H9 (cell line): ENCODE results near the gene ITGA4. TPM values are rescaled to one million over a fixed set of nuclear protein-coding genes. Genes with fewer than 3 reads are reported as not detected.

ENCODE experiments used
- DNase-seq: peaks from one replicate; pipeline ENCODE4 v3.0.0-alpha.2; 2017
- H2AFZ ChIP-seq: one replicate; pipeline ENCODE4 v1.6.1; 2013; ENCODE audit warnings: mild to moderate bottlenecking, low read length, control low read depth, moderate library complexity
- H2AK5ac ChIP-seq: 2 replicates; pipeline ENCODE4 v1.6.1; 2013; ENCODE audit warnings: low read length, control low read depth, mixed read lengths; ENCODE audit not compliant: insufficient read length
- H2BK120ac ChIP-seq: one replicate; pipeline ENCODE4 v1.6.1; 2013; ENCODE audit warnings: low read depth, mild to moderate bottlenecking, low read length, control low read depth, inconsistent platforms; ENCODE audit not compliant: poor library complexity, severe bottlenecking
- H2BK12ac ChIP-seq: 2 replicates; pipeline ENCODE4 v1.6.1; 2013; ENCODE audit warnings: low read length, control low read depth, mixed read lengths, low read depth; ENCODE audit not compliant: insufficient read length
- H2BK15ac ChIP-seq: 2 replicates; pipeline ENCODE4 v1.6.1; 2013; ENCODE audit warnings: low read depth, low read length, control low read depth
- H2BK20ac ChIP-seq: one replicate; pipeline ENCODE4 v1.6.1; 2013; ENCODE audit warnings: low read depth, mild to moderate bottlenecking, low read length, control low read depth, inconsistent platforms; ENCODE audit not compliant: poor library complexity, severe bottlenecking
- H2BK5ac ChIP-seq: 2 replicates; pipeline ENCODE4 v1.6.1; 2013; ENCODE audit warnings: low read length, control low read depth, mixed read lengths; ENCODE audit not compliant: insufficient read length
- H3K14ac ChIP-seq: 2 replicates; pipeline ENCODE4 v1.6.1; 2013; ENCODE audit warnings: low read length, control low read depth; ENCODE audit not compliant: insufficient read depth
- H3K18ac ChIP-seq: 2 replicates; pipeline ENCODE4 v1.6.1; 2013; ENCODE audit warnings: low read depth, mild to moderate bottlenecking, mixed read lengths, low read length, control low read depth; ENCODE audit not compliant: insufficient read length
- H3K23ac ChIP-seq: 2 replicates; pipeline ENCODE4 v1.6.1; 2013; ENCODE audit warnings: low read length, control low read depth, mixed read lengths, low read depth; ENCODE audit not compliant: insufficient read length
- H3K23me2 ChIP-seq: 2 replicates; pipeline ENCODE4 v1.6.1; 2013; ENCODE audit warnings: low read depth, mild to moderate bottlenecking, mixed read lengths, low read length, control low read depth; ENCODE audit not compliant: insufficient read length, poor library complexity, severe bottlenecking
- H3K27ac ChIP-seq: 2 replicates; pipeline ENCODE4 v1.5.1; 2013; ENCODE audit warnings: low read length, control low read depth, mixed read lengths, low read depth; ENCODE audit not compliant: insufficient read length
- H3K27me3 ChIP-seq: 2 replicates; pipeline ENCODE4 v1.6.1; 2013; ENCODE audit warnings: low read length, control low read depth, inconsistent platforms; ENCODE audit not compliant: insufficient read depth
- H3K4ac ChIP-seq: 2 replicates; pipeline ENCODE4 v1.6.1; 2013; ENCODE audit warnings: low read depth, mild to moderate bottlenecking, control low read depth, inconsistent platforms, low read length, moderate library complexity
- H3K4me1 ChIP-seq: 2 replicates; pipeline ENCODE4 v1.6.1; 2013; ENCODE audit warnings: low read length, control low read depth, inconsistent platforms; ENCODE audit not compliant: insufficient read depth
- H3K4me2 ChIP-seq: 2 replicates; pipeline ENCODE4 v1.6.1; 2013; ENCODE audit warnings: low read length, control low read depth, mixed read lengths; ENCODE audit not compliant: insufficient read length, insufficient read depth
- H3K56ac ChIP-seq: 2 replicates; pipeline ENCODE4 v1.6.1; 2013; ENCODE audit warnings: low read depth, mild to moderate bottlenecking, mixed read lengths, low read length, control low read depth; ENCODE audit not compliant: insufficient read length
- H3K79me1 ChIP-seq: 2 replicates; pipeline ENCODE4 v1.6.1; 2013; ENCODE audit warnings: low read depth, mild to moderate bottlenecking, moderate library complexity, low read length, control low read depth, inconsistent platforms; ENCODE audit not compliant: insufficient read depth, poor library complexity, severe bottlenecking
- H3K79me2 ChIP-seq: 2 replicates; pipeline ENCODE4 v1.6.1; 2013; ENCODE audit warnings: low read length, control low read depth, inconsistent platforms; ENCODE audit not compliant: insufficient read depth
- H3K9ac ChIP-seq: 2 replicates; pipeline ENCODE4 v1.6.1; 2013; ENCODE audit warnings: low read length, control low read depth, mixed read lengths; ENCODE audit not compliant: insufficient read length; ENCODE audit errors: extremely low read depth
- H3K9me3 ChIP-seq: one replicate; pipeline ENCODE4 v1.6.1; 2013; ENCODE audit warnings: low read depth, low read length, inconsistent platforms; ENCODE audit not compliant: control insufficient read depth
- H3T11ph ChIP-seq: one replicate; pipeline ENCODE4 v1.6.1; 2013; ENCODE audit warnings: mild to moderate bottlenecking, low read length, control low read depth, inconsistent platforms
- H4K20me1 ChIP-seq: one replicate; pipeline ENCODE4 v1.6.1; 2013; ENCODE audit not compliant: control insufficient read depth, insufficient read length, insufficient read depth
- H4K5ac ChIP-seq: 2 replicates; pipeline ENCODE4 v1.6.1; 2013; ENCODE audit warnings: low read depth, mild to moderate bottlenecking, mixed read lengths, low read length, control low read depth; ENCODE audit not compliant: insufficient read length
- H4K8ac ChIP-seq: replicated peaks from 2 replicates; pipeline ENCODE4 v1.6.1; 2013; ENCODE audit warnings: low read length, control low read depth, mixed read lengths, low read depth; ENCODE audit not compliant: insufficient read length
- H4K91ac ChIP-seq: 2 replicates; pipeline ENCODE4 v1.6.1; 2013; ENCODE audit warnings: low read depth, mild to moderate bottlenecking, moderate library complexity, mixed read lengths, low read length, control low read depth; ENCODE audit not compliant: insufficient read length
- H3K27ac Mint-ChIP-seq, 3 experiments: 2 replicates in 2 of 3; 3 replicates in 1 of 3; pipeline ENCODE4 v1.8.0; 2020 to 2021; ENCODE audit warnings: mixed read lengths in 3 of 3, mild to moderate bottlenecking in 1 of 3, moderate library complexity in 1 of 3
- H3K27me3 Mint-ChIP-seq: 2 replicates; pipeline ENCODE4 v1.8.0; 2021; ENCODE audit warnings: low read depth, mild to moderate bottlenecking, moderate library complexity, mixed read lengths
- H3K36me3 Mint-ChIP-seq, 3 experiments: 2 replicates in 2 of 3; 3 replicates in 1 of 3; pipeline ENCODE4 v1.8.0; 2020 to 2021; ENCODE audit warnings: low read depth in 3 of 3, mixed read lengths in 3 of 3; ENCODE audit not compliant: insufficient read depth in 1 of 3
- H3K4me1 Mint-ChIP-seq, 2 experiments: 2 replicates each; pipeline ENCODE4 v1.8.0; 2020; ENCODE audit warnings: mixed read lengths in 2 of 2
- H3K4me3 Mint-ChIP-seq, 2 experiments: 2 replicates in 1 of 2; 3 replicates in 1 of 2; pipeline ENCODE4 v1.8.0; 2020 to 2021; ENCODE audit warnings: mild to moderate bottlenecking in 2 of 2, mixed read lengths in 2 of 2, moderate library complexity in 1 of 2
- H3K9me3 Mint-ChIP-seq, 2 experiments: 2 replicates in 1 of 2; 3 replicates in 1 of 2; pipeline ENCODE4 v1.8.0; 2020; ENCODE audit warnings: mild to moderate bottlenecking in 2 of 2, mixed read lengths in 2 of 2, moderate library complexity in 1 of 2
- WGBS: extraction: QIAGEN DNeasy Blood & Tissue Kit; methylation state at CpG from one replicate; pipeline ENCODE4 v1.1.7; 2013; ENCODE audit warnings: missing lambda C conversion rate, low lambda C conversion rate, mixed read lengths; ENCODE audit not compliant: insufficient read length; ENCODE audit errors: extremely low coverage; 5-methylcytosine and 5-hydroxymethylcytosine counted together
- total RNA-seq: library from RNA; stranded (reverse); gene quantifications from 2 replicates; pipeline ENCODE4 v1.2.1, GENCODE V29; 2021
- TF ChIP-seq, protein P1 (sequence below): fragments of 200-600 bp; sonication (generic); conservative IDR thresholded peaks from 3 replicates; pipeline ENCODE4 v1.8.0; 2021; ENCODE audit warnings: antibody characterized with exemption, mild to moderate bottlenecking

Gene ITGA4
- total RNA-seq, 1 experiment from 2014 or later = 1.3 TPM

DNA sequence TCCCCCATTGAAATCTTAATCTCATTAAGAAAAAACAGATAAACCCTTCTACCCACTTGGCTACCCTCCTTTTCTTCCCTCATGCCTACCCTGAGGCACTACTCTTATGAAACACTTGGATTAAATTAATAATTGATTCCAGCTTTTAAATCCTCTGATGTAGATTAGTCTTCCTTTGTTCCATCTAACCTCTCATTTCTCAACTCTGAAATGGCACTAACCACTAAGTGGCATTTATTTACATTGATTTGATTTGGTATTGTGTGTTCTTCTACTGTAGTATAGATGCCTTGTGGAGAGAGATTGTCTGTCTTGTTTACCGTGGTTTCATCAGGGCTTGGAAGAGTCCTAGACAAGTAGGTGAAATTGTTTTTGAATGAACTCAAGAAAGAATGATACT, 26.7 kb downstream of the ITGA4 start:
- TF ChIP-seq, protein P1, sequence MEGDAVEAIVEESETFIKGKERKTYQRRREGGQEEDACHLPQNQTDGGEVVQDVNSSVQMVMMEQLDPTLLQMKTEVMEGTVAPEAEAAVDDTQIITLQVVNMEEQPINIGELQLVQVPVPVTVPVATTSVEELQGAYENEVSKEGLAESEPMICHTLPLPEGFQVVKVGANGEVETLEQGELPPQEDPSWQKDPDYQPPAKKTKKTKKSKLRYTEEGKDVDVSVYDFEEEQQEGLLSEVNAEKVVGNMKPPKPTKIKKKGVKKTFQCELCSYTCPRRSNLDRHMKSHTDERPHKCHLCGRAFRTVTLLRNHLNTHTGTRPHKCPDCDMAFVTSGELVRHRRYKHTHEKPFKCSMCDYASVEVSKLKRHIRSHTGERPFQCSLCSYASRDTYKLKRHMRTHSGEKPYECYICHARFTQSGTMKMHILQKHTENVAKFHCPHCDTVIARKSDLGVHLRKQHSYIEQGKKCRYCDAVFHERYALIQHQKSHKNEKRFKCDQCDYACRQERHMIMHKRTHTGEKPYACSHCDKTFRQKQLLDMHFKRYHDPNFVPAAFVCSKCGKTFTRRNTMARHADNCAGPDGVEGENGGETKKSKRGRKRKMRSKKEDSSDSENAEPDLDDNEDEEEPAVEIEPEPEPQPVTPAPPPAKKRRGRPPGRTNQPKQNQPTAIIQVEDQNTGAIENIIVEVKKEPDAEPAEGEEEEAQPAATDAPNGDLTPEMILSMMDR = no peak
- no peaks in the 10 kb centered on the region for H3K27me3 Mint-ChIP-seq

More for the DNA sequence above, 26.7 kb downstream of the ITGA4 start:
- Histone ChIP-seq H3T11ph (no peak overlapping the region), H3K23ac (no peak overlapping the region), H3K27me3 (no peaks in the 10 kb centered on the region), H2AFZ (no peak overlapping the region), H3K9ac (no peak overlapping the region), H2BK5ac (no peak overlapping the region), H2BK15ac (no peak overlapping the region), H3K4me1 (no peaks in the 10 kb centered on the region), H3K14ac (no peak overlapping the region), H4K8ac (no peak overlapping the region), H3K18ac (no peak overlapping the region), H2AK5ac (no peak overlapping the region), H3K23me2 (no peaks in the 10 kb centered on the region), H3K9me3 (no peaks in the 10 kb centered on the region), H2BK20ac (no peak overlapping the region), H4K91ac (no peak overlapping the region), H2BK12ac (no peak overlapping the region), H3K27ac (no peak overlapping the region), H3K79me1 (no peaks in the 10 kb centered on the region), H3K56ac (no peak overlapping the region), H3K79me2 (no peaks in the 10 kb centered on the region), H3K4me2 (no peak overlapping the region), H3K4ac (no peak overlapping the region), H4K5ac (no peak overlapping the region), H2BK120ac (no peak overlapping the region), H4K20me1 (no peaks in the 10 kb centered on the region)
- 0 out of 4 replicates have a peak, but pooled peaks cover 0 to under 1% of the 10 kb centered on the region in 2 experiments for H3K4me1 Mint-ChIP-seq
- no peaks in the 10 kb centered on the region for H3K36me3 Mint-ChIP-seq
- no peak for DNase-seq
- no peaks in the 10 kb centered on the region for H3K9me3 Mint-ChIP-seq
- no peak overlapping the region for H3K4me3 Mint-ChIP-seq
- WGBS = no CpG with 5 or more reads among the region's 1 CpG
- H3K27ac Mint-ChIP-seq = no peak overlapping the region
